ENCODE results near the gene HGFAC.

- TF ChIP-seq RXRA (IDR thresholded peaks at IDR 0.05; ENCODE audit: borderline replicate concordance, low read depth) (no peak), MEF2A (IDR thresholded peaks at IDR 0.05; ENCODE audit: borderline replicate concordance, low read depth) (no peak), USF2 (IDR thresholded peaks at IDR 0.05; ENCODE audit: borderline replicate concordance, low read depth, low read length) (no peak), YY1 (IDR thresholded peaks at IDR 0.05; ENCODE audit: low read depth) (no peak), RAD21 (IDR thresholded peaks at IDR 0.05; ENCODE audit: low read length) (no peak), RCOR1 (IDR thresholded peaks at IDR 0.05; ENCODE audit: low read length) (no peak), MAX (IDR thresholded peaks at IDR 0.05; ENCODE audit: low read depth) (no peak), JUND (IDR thresholded peaks at IDR 0.05) (no peak), IRF3 (IDR thresholded peaks at IDR 0.05; ENCODE audit: low read depth, low read length) (no peak), PBX3 (IDR thresholded peaks at IDR 0.05) (no peak), RFX5 (IDR thresholded peaks at IDR 0.05; ENCODE audit: low read length) (no peak)
- TF ChIP-seq, protein P1, sequence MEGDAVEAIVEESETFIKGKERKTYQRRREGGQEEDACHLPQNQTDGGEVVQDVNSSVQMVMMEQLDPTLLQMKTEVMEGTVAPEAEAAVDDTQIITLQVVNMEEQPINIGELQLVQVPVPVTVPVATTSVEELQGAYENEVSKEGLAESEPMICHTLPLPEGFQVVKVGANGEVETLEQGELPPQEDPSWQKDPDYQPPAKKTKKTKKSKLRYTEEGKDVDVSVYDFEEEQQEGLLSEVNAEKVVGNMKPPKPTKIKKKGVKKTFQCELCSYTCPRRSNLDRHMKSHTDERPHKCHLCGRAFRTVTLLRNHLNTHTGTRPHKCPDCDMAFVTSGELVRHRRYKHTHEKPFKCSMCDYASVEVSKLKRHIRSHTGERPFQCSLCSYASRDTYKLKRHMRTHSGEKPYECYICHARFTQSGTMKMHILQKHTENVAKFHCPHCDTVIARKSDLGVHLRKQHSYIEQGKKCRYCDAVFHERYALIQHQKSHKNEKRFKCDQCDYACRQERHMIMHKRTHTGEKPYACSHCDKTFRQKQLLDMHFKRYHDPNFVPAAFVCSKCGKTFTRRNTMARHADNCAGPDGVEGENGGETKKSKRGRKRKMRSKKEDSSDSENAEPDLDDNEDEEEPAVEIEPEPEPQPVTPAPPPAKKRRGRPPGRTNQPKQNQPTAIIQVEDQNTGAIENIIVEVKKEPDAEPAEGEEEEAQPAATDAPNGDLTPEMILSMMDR (IDR thresholded peaks at IDR 0.05), result no peak
Measured at GRCh38 chr4:3393171-3393570, 48.6 kb upstream of the HGFAC start.
